Central memory CD4-positive, alpha-beta T cell (primary cell): ENCODE measurements around the gene AFM.
"Not testable (repeated sequence)": the region's sequence is repeated elsewhere in the genome, so short reads cannot be mapped to it uniquely, and the experiment has no call there.

Experiments used
- DNase-seq: peaks from one replicate; pipeline ENCODE4 v3.0.0; 2022

The AFM gene

DNA sequence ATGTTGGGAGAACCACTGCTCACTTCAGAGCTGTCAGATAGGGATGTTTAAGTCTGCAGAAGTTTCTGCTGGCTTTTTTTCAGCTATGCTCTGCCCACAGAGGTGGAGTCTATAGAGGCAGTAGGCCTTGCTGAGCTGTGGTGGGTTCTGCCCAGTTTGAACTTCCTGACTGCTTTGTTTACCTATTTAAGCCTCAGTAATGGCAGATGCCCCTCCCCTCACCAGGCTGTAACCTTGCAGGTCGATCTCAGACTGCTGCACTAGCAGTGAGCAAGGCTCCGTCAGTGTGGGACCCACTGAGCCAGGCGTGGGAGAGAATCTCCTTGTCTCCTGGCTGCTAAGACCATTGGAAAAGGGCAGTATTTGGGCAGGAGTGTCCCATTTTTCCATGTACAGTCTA is 36.8 kb downstream of the AFM start:
- no peak for DNase-seq

DNA sequence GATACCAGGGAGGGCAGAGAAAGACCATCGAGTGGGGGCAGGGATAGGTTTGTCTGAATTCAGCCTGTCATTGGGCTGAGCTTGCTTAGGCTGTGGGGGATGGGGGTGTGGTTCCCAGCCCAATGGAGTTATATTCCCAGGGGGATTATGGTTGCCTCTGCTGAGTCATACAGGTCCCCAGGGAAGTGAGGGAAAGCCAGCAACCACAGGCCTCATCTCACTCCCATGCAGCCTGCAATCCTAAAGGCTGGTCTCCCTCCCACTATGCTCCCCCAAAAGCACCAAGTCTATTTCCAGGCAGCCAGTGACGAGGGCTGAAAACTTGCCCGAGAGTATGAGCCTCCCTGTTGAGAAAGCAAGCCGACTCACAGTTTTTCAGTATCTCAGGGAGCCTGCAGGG is 39.3 kb downstream of the AFM start:
- no peak for DNase-seq

DNA sequence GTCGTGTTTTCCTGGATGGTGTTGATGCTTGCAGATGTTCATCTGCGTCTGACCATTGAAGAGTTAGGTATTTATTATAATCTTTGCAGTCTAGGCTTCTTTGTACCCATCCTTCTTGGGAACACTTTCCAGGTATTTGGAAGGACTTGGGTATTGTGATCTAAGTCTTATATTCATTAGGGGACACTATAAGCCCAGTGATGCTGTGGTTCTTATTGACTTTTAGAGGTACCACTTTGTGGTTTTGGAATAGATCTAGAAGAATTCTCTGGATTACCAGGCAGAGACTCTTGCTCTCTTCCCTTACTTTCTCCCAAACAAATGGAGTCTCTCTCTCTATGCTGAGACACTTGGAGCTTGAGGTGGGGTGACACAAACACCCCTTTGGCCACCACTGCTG is 41.6 kb downstream of the AFM start:
- no peak for DNase-seq

DNA sequence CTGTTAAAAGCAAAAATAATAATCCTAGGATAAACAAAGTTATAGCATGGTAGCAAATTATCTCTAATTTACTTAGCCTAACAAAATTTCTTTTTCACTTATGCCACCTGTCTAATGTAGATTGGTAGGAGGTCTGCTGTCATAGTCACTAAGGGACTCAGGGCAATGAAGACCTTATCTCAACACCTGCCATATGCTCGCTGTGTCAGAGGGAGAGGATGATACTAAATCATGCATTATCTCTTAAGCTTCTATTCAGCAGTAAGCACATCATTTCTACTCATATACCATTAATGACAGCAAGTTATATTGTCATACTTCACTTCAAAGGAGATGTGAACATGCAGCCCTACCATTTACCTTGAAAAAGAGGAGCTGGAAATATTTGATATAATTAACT is 44.1 kb downstream of the AFM start:
- DNase-seq, result no peak

DNA sequence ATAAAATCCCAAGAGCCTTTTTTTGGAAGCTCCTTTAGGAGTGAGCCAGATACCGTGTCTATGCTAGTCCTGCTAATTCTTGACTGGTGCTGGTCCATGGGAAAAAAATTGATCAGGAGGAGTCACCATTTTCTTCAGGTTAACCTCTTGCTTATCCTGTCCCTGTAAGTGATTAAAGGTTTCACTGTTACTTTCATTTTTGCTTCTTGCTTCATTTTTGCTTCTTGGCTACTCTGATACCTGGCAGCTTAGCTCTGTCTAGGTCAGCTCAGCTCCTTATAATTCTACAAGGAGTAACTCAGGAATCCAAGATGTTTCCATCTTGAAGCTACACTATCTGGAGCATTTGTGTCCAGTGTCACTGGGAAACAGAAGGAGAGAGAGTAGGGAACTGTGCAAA is 45.7 kb downstream of the AFM start:
- DNase-seq, result no peak

DNA sequence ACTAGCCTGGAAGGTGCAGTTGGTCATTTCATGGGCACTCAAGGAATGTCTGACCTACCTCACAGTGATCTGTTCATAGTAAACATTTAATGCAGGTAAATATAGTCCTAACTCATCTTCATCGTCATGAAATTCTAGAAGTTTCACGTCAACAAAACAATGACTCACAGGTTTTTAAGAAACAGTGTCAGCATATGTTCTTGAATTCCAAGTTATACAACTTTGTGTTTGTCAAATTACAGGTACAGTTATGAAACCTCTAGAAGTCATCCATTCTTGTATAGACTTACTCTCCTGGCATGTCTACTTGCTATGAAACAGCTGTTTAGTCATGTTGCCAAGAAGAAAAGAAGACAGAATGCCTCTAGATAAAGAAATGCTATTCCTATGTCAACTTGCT is 46.6 kb downstream of the AFM start:
- no peak for DNase-seq

DNA sequence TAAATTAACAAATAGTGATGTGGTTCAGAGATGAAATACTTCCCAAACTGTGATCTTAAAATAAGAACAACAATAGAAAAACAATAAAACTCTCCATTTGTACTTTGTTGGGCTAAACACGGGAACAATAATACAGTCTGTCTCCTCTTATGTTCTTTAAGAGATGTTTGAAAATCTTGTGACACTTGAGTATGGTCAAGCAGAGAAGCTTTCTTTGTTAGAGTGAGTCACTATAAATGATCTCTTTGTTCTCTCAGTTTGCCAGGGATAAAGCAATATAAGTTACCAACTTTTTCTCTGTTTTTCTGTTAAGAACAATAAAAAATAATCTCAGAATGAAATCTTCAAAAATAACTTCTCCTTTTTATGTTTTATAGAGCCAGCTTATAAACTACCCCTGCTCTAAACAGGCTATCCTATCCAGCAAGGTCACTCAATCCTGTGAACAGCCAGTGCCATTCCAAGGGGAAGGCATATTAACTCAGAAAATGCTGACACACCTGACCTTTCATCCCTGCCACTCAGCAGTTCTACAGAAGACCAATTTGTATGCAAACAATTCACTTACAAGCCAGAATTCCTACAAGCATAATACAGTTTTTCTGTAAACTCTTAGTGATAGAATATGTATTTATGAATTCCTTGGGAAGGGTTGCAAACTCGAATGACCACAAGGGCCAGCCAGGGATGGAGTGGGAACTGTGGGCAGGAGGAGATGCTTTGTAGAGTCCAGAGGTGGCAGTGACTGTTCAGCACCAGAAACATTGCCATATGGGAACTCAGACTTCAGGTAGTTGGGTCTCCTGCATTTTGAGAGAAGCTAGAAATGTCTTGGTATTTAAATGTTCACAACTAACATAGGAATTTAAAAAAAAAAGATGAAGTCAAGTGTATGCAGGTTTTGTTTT is 52.2 kb downstream of the AFM start:
- DNase-seq, result no peak

DNA sequence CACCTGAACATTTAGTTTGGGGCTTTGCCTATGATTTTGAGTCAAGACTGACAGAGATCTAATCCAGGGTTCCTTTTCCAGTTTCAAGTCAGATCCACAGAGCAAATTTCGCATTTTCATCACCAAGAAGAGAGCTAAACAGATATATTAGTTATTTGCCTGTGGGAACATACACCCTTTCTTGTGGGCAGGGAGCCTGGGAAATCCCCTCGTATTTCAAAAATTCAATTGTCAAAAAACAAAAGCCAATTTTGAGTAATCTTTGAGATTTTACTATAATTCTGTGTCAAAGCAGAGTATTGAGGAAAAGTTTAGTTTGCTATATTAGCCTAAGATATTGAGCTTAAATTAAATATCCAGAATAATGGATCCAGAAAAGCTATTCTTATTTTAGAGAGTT is 56.6 kb downstream of the AFM start:
- no peak for DNase-seq

DNA sequence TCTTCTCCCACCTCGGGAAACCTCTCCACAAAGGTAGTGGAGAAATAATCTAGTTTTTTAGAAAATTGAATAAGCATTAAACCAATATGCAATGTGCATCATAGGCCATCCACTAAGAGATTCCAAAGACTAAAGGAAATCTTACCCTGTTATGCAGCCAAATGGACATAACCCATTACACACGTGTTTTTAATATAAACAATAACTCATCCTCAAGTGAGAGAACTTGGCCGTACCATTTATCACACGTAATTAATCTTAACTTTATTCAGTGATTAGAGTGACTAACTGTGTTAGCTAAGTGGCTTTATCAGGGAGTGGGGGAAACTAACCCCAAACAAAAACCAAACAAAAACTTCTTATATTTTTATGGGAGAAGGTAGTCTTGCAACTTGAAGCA is 57.8 kb downstream of the AFM start:
- DNase-seq, result no peak

DNA sequence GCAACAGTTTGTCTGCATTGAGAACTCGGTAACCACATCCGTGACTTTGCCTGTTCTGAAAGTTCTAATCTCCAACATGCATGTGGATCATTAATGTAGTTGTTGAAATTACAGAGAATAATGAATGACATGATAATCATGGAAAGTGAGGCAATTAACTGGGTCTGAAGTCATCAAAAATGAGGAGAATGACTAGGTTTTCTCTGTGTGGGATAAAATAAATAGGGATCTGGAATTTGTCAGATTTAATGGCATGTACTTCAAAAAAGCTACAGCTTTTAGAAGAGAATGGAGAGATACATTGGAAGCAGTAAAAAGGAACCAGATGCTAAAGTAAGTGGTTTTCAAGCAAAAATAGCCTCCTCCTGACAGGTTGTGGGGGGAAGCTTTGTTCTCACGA is 59.3 kb downstream of the AFM start:
- no peak for DNase-seq

DNA sequence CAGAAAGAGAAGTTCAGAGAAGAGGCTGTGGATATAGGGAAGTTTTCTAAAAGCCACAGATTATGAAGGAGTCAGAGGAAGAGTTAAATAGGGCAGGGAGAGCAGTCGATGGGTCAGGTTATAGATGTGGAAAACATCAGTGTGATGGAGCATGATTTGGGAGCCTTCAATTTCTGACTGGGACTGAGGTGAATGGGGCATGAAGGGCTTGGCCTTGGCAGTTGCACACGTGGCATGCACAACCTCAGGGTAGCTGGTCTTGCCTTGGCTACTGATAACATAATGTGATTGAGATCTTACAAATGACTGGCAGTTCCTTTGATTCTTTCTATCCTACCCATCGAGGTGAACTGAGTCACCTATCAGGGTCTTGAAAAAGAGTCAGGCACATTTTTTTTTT is 59.7 kb downstream of the AFM start:
- no peak for DNase-seq

DNA sequence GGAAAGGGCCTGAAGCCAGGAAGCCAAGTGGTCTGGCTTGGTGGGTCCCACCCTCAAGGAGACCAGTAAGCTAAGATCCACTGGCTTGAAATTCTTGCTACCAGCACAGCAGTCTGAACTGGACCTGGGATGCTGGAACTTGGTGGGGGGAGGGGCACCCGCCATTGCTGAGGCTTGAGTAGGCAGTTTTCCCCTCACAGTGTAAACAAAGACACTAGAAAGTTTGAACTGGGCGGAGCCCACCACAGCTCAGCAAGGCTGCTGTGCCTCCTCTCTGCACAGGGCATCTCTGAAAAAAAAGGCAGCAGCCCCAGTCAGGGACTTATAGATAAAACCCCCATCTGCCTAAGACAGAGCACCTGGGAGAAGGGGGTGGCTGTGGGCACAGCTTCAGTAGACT is 63.1 kb downstream of the AFM start:
- no peak for DNase-seq

DNA sequence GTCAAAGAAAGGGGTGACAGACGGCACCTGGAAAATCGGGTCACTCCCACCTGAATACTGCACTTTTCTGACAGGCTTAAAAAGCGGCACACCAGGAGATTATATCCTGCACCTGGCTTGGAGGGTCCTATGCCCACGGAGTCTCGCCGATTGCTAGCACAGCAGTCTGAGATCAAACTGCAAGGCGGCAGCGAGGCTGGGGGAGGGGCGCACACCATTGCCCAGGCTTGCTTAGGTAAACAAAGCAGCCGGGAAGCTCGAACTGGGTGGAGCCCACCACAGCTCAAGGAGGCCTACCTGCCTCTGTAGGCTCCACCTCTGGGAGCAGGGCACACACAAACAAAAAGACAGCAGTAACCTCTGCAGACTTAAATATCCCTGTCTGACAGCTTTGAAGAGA is 69.3 kb downstream of the AFM start:
- DNase-seq, result not testable (repeated sequence)
